ENCODE results near the gene ALDH1A1. TPM values are rescaled to one million over a fixed set of nuclear protein-coding genes. Genes with fewer than 3 reads are reported as not detected.
A peak's percentile ranks its signal among the peaks of the same experiment; 100 is the strongest.
"Not testable (repeated sequence)": the region's sequence is repeated elsewhere in the genome, so short reads cannot be mapped to it uniquely, and the experiment has no call there.

Gene ALDH1A1
- total and polyA plus RNA-seq, 3 donors from 2014 or later: 307 to 474 (median 337) TPM

GRCh38 chr9:72863456-72864094 is 89.3 kb downstream of the ALDH1A1 start:
- H3K4me3 ChIP-seq: no peak overlapping the region
- intact Hi-C loops (cut with DNase I; ENCODE audit: low total_unique reads): no loop called here
- 44% methylated on average over 4 of the region's 4 CpGs for WGBS, 2 donors
- DNase-seq: no peak
- H3K27ac ChIP-seq: peak overlapping the region in 1 of 2 donors; percentile 10
- H3K36me3 ChIP-seq (ENCODE audit: low read depth, missing control alignments): no peaks in the 10 kb centered on the region
- TF ChIP-seq POLR2A (IDR thresholded peaks at IDR 0.05) (no peak), CTCF (IDR thresholded peaks at IDR 0.05) (no peak)
- peaks cover 4% of the 10 kb centered on the region for H3K4me1 ChIP-seq
- no peaks in the 10 kb centered on the region for H3K9me3 ChIP-seq
- H3K27me3 ChIP-seq: no peaks in the 10 kb centered on the region

- WGBS, 2 donors: 86 to 96% methylated on average over 7 of the region's 7 CpGs
- DNase-seq; H3K36me3 ChIP-seq (ENCODE audit: low read depth, missing control alignments); H3K9me3 ChIP-seq; H3K27me3 ChIP-seq; H3K4me1 ChIP-seq; intact Hi-C loops (cut with DNase I; ENCODE audit: low total_unique reads); H3K4me3 ChIP-seq; H3K27ac ChIP-seq: not testable (repeated sequence)
Observed at GRCh38 chr9:72862788-72863187, 90.1 kb downstream of the ALDH1A1 start.

- peak; percentile 84 for DNase-seq
Observed at GRCh38 chr9:72858089-72858912, 94.6 kb downstream of the ALDH1A1 start.

GRCh38 chr9:72857624-72857996 is 95.2 kb downstream of the ALDH1A1 start:
- Histone ChIP-seq H3K27ac (peak overlapping the region; percentile 31 to 85), H3K36me3 (ENCODE audit: low read depth, missing control alignments) (no peaks in the 10 kb centered on the region), H3K9me3 (no peaks in the 10 kb centered on the region), H3K4me1 (peaks cover 26% of the 10 kb centered on the region), H3K4me3 (no peak overlapping the region), H3K27me3 (no peaks in the 10 kb centered on the region)
- WGBS, 2 donors: 72 to 77% methylated on average over 2 of the region's 2 CpGs
- DNase-seq: no peak
- TF ChIP-seq CTCF (IDR thresholded peaks at IDR 0.05): no peak
- no peak for TF ChIP-seq POLR2A (IDR thresholded peaks at IDR 0.05)
- intact Hi-C loops (cut with DNase I; ENCODE audit: low total_unique reads): no loop called here

More at GRCh38 chr9:72858089-72858912, 94.6 kb downstream of the ALDH1A1 start:
- Histone ChIP-seq H3K27me3 (no peaks in the 10 kb centered on the region), H3K4me1 (peaks cover 26% of the 10 kb centered on the region), H3K27ac (peak overlapping the region; percentile 31 to 85), H3K9me3 (no peaks in the 10 kb centered on the region), H3K36me3 (ENCODE audit: low read depth, missing control alignments) (no peaks in the 10 kb centered on the region), H3K4me3 (no peak overlapping the region)
- TF ChIP-seq CTCF (IDR thresholded peaks at IDR 0.05) (no peak), POLR2A (IDR thresholded peaks at IDR 0.05) (no peak)
- WGBS, 2 donors: 25 to 35% methylated on average over 5 of the region's 5 CpGs
- intact Hi-C loops (cut with DNase I; ENCODE audit: low total_unique reads): no loop called here

GRCh38 chr9:72856972-72857623 is 95.8 kb downstream of the ALDH1A1 start:
- Histone ChIP-seq H3K27me3 (no peaks in the 10 kb centered on the region), H3K27ac (peak overlapping the region; percentile 31 to 85), H3K4me1 (peaks cover 30% of the 10 kb centered on the region), H3K9me3 (no peaks in the 10 kb centered on the region), H3K4me3 (no peak overlapping the region), H3K36me3 (ENCODE audit: low read depth, missing control alignments) (no peaks in the 10 kb centered on the region)
- 46 to 54% methylated on average over 8 of the region's 8 CpGs for WGBS, 2 donors
- DNase-seq: peak; percentile 67
- intact Hi-C loops (cut with DNase I; ENCODE audit: low total_unique reads): no loop called here
- TF ChIP-seq POLR2A (IDR thresholded peaks at IDR 0.05) (no peak), CTCF (IDR thresholded peaks at IDR 0.05) (peak; percentile 65 to 74 (median 70))
